Upper lobe of left lung (tissue), 4 donors: ENCODE results near the gene JPT1.

Experiments used
- EP300 ChIP-seq, 4 donors: sonication (generic); formaldehyde crosslinking; IDR thresholded peaks; one replicate each; pipeline ENCODE4 v1.5.1; 2017; ENCODE audit warnings: antibody characterized with exemption in 4 of 4, control low read depth in 2 of 4
- POLR2A ChIP-seq, 4 donors: fragments of 450-650 bp; IDR thresholded peaks; one replicate each; pipeline ENCODE4 v1.5.1; 2016 to 2017; ENCODE audit warnings: antibody characterized with exemption in 4 of 4, mild to moderate bottlenecking in 2 of 4
- TF ChIP-seq, protein P1 (sequence below), 6 experiments: fragments of 450-650 bp in 4 of 6; fragments of 200-600 bp in 2 of 6; sonication (generic) in 2 of 6; IDR thresholded peaks; one replicate each; pipeline ENCODE4 v1.5.1; 2016 to 2019; ENCODE audit warnings: antibody characterized with exemption in 6 of 6

DNA sequence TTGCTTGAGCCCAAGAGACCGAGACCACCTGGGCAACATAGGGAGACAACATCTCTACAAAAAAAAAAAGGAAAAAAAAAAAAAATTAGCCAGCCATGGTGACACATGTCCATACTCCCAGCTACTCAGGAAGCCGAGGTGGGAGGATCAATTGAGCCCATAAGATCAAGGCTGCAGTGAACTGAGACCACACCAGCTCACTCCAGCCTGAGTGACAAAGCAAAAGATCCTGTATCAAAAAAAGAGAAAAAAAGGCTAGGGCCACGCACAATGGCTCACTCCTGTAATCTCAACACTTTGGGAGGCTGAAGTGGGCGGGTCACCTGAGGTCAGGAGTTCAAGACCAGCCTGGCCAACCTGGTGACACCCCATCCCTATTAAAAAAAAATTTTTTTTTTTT lies 14.7 kb upstream of the JPT1 start:
- TF ChIP-seq POLR2A (IDR thresholded peaks at IDR 0.05), result no peak
- no peak for TF ChIP-seq EP300 (IDR thresholded peaks at IDR 0.05)
- TF ChIP-seq, protein P1, sequence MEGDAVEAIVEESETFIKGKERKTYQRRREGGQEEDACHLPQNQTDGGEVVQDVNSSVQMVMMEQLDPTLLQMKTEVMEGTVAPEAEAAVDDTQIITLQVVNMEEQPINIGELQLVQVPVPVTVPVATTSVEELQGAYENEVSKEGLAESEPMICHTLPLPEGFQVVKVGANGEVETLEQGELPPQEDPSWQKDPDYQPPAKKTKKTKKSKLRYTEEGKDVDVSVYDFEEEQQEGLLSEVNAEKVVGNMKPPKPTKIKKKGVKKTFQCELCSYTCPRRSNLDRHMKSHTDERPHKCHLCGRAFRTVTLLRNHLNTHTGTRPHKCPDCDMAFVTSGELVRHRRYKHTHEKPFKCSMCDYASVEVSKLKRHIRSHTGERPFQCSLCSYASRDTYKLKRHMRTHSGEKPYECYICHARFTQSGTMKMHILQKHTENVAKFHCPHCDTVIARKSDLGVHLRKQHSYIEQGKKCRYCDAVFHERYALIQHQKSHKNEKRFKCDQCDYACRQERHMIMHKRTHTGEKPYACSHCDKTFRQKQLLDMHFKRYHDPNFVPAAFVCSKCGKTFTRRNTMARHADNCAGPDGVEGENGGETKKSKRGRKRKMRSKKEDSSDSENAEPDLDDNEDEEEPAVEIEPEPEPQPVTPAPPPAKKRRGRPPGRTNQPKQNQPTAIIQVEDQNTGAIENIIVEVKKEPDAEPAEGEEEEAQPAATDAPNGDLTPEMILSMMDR (IDR thresholded peaks at IDR 0.05), result no peak
